ENCODE results near the gene SHCBP1L. TPM values are rescaled to one million over a fixed set of nuclear protein-coding genes. Genes with fewer than 3 reads are reported as not detected.
"Not testable (repeated sequence)": the region's sequence is repeated elsewhere in the genome, so short reads cannot be mapped to it uniquely, and the experiment has no call there.

SHCBP1L gene
- total RNA-seq, 1 donor from 2014 or later: not detected

- no peak for TF ChIP-seq CTCF (IDR thresholded peaks at IDR 0.05; ENCODE audit: unreplicated experiment)
- H3K27ac Mint-ChIP-seq: no peak overlapping the region
Measured at GRCh38 chr1:182913401-182913800, 39.6 kb downstream of the SHCBP1L start.

GRCh38 chr1:182910143-182910542 is 42.8 kb downstream of the SHCBP1L start:
- Mint-ChIP-seq H3K4me1 (ENCODE audit: low read depth) (no peaks in the 10 kb centered on the region), H3K4me3 (ENCODE audit: low read depth) (no peak overlapping the region), H3K27ac (no peak overlapping the region)

More at GRCh38 chr1:182913401-182913800, 39.6 kb downstream of the SHCBP1L start:
- no peak for DNase-seq (ENCODE audit: low spot score, unreplicated experiment)
- no peaks in the 10 kb centered on the region for H3K27me3 Mint-ChIP-seq
- H3K4me1 Mint-ChIP-seq (ENCODE audit: low read depth): no peaks in the 10 kb centered on the region
- H3K4me3 Mint-ChIP-seq (ENCODE audit: low read depth): no peak overlapping the region
- no peaks in the 10 kb centered on the region for H3K36me3 Mint-ChIP-seq (ENCODE audit: insufficient read depth)
- peaks cover 20% of the 10 kb centered on the region for H3K9me3 Mint-ChIP-seq (ENCODE audit: low read depth)

DNA sequence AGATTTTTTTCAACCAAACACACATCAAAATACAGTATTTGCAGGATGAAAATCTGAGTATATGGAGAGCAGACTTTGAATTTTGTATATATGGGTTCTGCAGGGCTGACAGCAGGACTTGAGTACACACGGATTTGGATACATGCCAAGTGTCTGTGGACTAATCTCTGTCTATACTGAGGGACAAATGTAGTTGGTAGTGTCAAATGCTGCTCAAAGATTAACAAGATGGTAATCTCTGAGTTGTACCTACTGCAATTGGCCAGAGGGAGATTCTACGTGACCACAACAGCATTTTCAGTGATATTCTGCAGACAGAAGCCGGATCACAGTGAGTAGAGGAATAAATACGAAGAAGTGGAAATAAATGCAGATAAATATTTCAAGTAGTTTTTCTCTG is 43.4 kb downstream of the SHCBP1L start:
- H3K4me3 Mint-ChIP-seq (ENCODE audit: low read depth): no peak overlapping the region
- H3K4me1 Mint-ChIP-seq (ENCODE audit: low read depth): no peaks in the 10 kb centered on the region
- no peak for TF ChIP-seq CTCF (IDR thresholded peaks at IDR 0.05; ENCODE audit: unreplicated experiment)
- no peak for DNase-seq (ENCODE audit: low spot score, unreplicated experiment)
- H3K27ac Mint-ChIP-seq: no peak overlapping the region
- no peaks in the 10 kb centered on the region for H3K36me3 Mint-ChIP-seq (ENCODE audit: insufficient read depth)
- H3K9me3 Mint-ChIP-seq (ENCODE audit: low read depth): peaks cover 17% of the 10 kb centered on the region
- H3K27me3 Mint-ChIP-seq: no peaks in the 10 kb centered on the region

More at GRCh38 chr1:182910143-182910542, 42.8 kb downstream of the SHCBP1L start:
- TF ChIP-seq CTCF (IDR thresholded peaks at IDR 0.05; ENCODE audit: unreplicated experiment): no peak
- DNase-seq (ENCODE audit: low spot score, unreplicated experiment): no peak
- H3K27me3 Mint-ChIP-seq: no peaks in the 10 kb centered on the region
- no peaks in the 10 kb centered on the region for H3K36me3 Mint-ChIP-seq (ENCODE audit: insufficient read depth)
- H3K9me3 Mint-ChIP-seq (ENCODE audit: low read depth): peaks cover 17% of the 10 kb centered on the region

GRCh38 chr1:182905321-182905720 is 47.6 kb downstream of the SHCBP1L start:
- H3K4me1 Mint-ChIP-seq (ENCODE audit: low read depth): peaks cover 5% of the 10 kb centered on the region
- DNase-seq (ENCODE audit: low spot score, unreplicated experiment): no peak
- peaks cover under 1% of the 10 kb centered on the region for H3K9me3 Mint-ChIP-seq (ENCODE audit: low read depth)
- no peaks in the 10 kb centered on the region for H3K27me3 Mint-ChIP-seq
- H3K4me3 Mint-ChIP-seq (ENCODE audit: low read depth): no peak overlapping the region
- TF ChIP-seq CTCF (IDR thresholded peaks at IDR 0.05; ENCODE audit: unreplicated experiment): no peak
- no peak overlapping the region for H3K27ac Mint-ChIP-seq
- no peaks in the 10 kb centered on the region for H3K36me3 Mint-ChIP-seq (ENCODE audit: insufficient read depth)

DNA sequence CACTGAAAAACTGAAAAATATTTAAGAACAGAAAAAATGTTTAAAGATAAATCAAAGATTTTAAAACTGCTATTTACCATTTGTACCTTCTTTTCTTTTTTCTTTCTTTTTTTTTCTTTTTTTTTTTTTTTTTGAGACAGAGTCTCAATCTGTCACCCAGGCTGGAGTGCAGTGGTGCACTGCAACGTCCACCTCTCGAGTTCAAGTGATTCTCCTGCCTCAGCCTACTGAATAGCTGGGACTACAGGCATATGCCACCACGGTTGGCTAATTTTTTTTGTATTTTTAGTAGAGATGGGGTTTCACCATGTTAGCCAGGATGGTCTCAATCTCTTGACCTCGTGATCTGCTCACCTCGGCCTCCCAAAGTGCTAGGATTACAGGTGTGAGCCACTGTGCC is 51.0 kb downstream of the SHCBP1L start:
- not testable (repeated sequence) for H3K27me3 Mint-ChIP-seq; H3K9me3 Mint-ChIP-seq (ENCODE audit: low read depth); H3K4me3 Mint-ChIP-seq (ENCODE audit: low read depth); H3K36me3 Mint-ChIP-seq (ENCODE audit: insufficient read depth); DNase-seq (ENCODE audit: low spot score, unreplicated experiment); H3K4me1 Mint-ChIP-seq (ENCODE audit: low read depth); H3K27ac Mint-ChIP-seq

GRCh38 chr1:182897696-182898095 is 55.3 kb downstream of the SHCBP1L start:
- no peak overlapping the region for H3K4me3 Mint-ChIP-seq (ENCODE audit: low read depth)
- H3K36me3 Mint-ChIP-seq (ENCODE audit: insufficient read depth): no peaks in the 10 kb centered on the region
- DNase-seq (ENCODE audit: low spot score, unreplicated experiment): no peak
- no peak overlapping the region for H3K27ac Mint-ChIP-seq
- H3K9me3 Mint-ChIP-seq (ENCODE audit: low read depth): peaks cover 11% of the 10 kb centered on the region
- no peak for TF ChIP-seq CTCF (IDR thresholded peaks at IDR 0.05; ENCODE audit: unreplicated experiment)
- H3K4me1 Mint-ChIP-seq (ENCODE audit: low read depth): peaks cover 5% of the 10 kb centered on the region
- no peaks in the 10 kb centered on the region for H3K27me3 Mint-ChIP-seq
